ENCODE measurements around the gene NCL. TPM values are rescaled to one million over a fixed set of nuclear protein-coding genes. Genes with fewer than 3 reads are reported as not detected.

Gene NCL
- total and polyA plus RNA-seq, 2 of the 4 experiments (the other 2 are of a cell fraction) = 267 to 289 TPM

DNA sequence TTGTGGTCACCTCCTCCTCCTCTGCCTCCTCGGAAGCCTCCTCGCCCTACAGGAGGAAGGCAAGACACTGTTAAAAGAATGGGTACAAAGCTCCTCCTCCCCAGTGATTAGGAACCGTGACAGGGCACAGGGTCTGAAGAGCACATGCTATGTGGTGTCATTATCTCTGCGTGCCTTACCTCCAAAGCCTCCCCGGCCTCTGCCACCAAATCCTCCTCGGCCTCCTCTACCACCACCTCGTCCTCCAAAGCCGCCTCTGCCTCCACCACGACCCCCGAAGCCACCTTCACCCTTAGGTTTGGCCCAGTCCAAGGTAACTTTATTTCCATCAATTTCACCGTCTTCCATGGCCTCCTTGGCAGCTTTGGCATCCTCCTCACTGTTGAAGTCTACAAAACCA lies 9.1 kb downstream of the NCL start:
- Histone ChIP-seq H3K4me3 (ENCODE audit: insufficient read depth, low read depth, low read length) (no peak overlapping the region), H3K18ac (ENCODE audit: low read depth, low read length) (no peak overlapping the region), H3K9me3 (ENCODE audit: control insufficient read depth, insufficient read depth, low read length) (no peaks in the 10 kb centered on the region), H3K4me1 (ENCODE audit: control insufficient read depth, insufficient read depth, low read length) (no peaks in the 10 kb centered on the region), H2BK5ac (ENCODE audit: low read depth, low read length, poor library complexity, severe bottlenecking) (no peak overlapping the region), H2AK9ac (replicated peaks; ENCODE audit: low read depth, low read length, poor library complexity) (no peak overlapping the region), H3K56ac (ENCODE audit: extremely low read depth, insufficient read depth, low read length) (no peak overlapping the region), H4K5ac (ENCODE audit: low read depth, low read length) (no peak overlapping the region), H3K36me3 (ENCODE audit: control insufficient read depth, insufficient read depth, low read length) (peaks cover 62% of the 10 kb centered on the region), H4K8ac (ENCODE audit: low read depth in 2 of 2, low read length in 2 of 2) (no peak overlapping the region), H4K20me1 (ENCODE audit: insufficient read depth, low read length) (peaks cover 32% of the 10 kb centered on the region; the same call in 1 of the 2 replicates), H2BK15ac (ENCODE audit: low read depth, low read length) (no peak overlapping the region), H3K27ac (ENCODE audit: insufficient read depth, low read length) (no peak overlapping the region), H3K79me1 (ENCODE audit: low read depth in 1 of 2, low read length in 2 of 2) (peaks cover 17 to 29% of the 10 kb centered on the region in 2 experiments), H3K4ac (ENCODE audit: low read depth, low read length) (no peak overlapping the region), H3K14ac (replicated peaks; ENCODE audit: low read depth, low read length) (no peak overlapping the region), H2BK120ac (ENCODE audit: low read depth, low read length) (no peak overlapping the region), H3K9ac (ENCODE audit: low read depth, low read length) (no peak overlapping the region), H2AK5ac (ENCODE audit: low read depth, low read length) (no peak overlapping the region), H3K9me1 (ENCODE audit: insufficient read depth, low read length) (no peaks in the 10 kb centered on the region), H2AFZ (replicated peaks; ENCODE audit: low read length, poor library complexity) (no peak overlapping the region), H2BK20ac (ENCODE audit: low read depth, low read length) (no peak overlapping the region), H3K27me3 (ENCODE audit: control insufficient read depth, insufficient read depth, low read length) (no peaks in the 10 kb centered on the region), H3K4me2 (ENCODE audit: low read depth, low read length) (no peak overlapping the region), H4K91ac (ENCODE audit: insufficient read depth, low read depth, low read length) (no peak overlapping the region), H3K23ac (ENCODE audit: low read depth, low read length) (no peak overlapping the region)
- no peak for DNase-seq
- POLR2A ChIA-PET (ENCODE audit: unreplicated experiment) = no interaction called here
- dilution Hi-C loops (cut with HindIII; ENCODE audit: low sequenced_read_pairs, unreplicated experiment) (no loop called here), intact Hi-C loops (cut with micrococcal nuclease) (loop anchor here (10.0 kb wide), 1 partner anchor 550 kb away; no protein-coding TSS in a partner anchor), in situ Hi-C loops (cut with MboI; ENCODE audit: low sequenced_read_pairs) (loop anchor here (10.0 kb wide), 1 partner anchor 350 kb away; no protein-coding TSS in a partner anchor)
- BruUV-seq (replicated peaks) = no TSS peak
- WGBS, 2 experiments (ENCODE audit: extremely low coverage in 2 of 2, insufficient read length in 1 of 2) = 98% methylated on average over 7 of the region's 11 CpGs; no CpG with 5 or more reads in 1 of the 2 experiments
- ATAC-seq (ENCODE audit: low read depth) = no peak
- CTCF ChIA-PET = interaction anchor here (0.7 to 1.1 kb wide), 2 partner anchors 12 to 111 kb away, joined by 3 read pairs; no protein-coding TSS in a partner anchor
- no peak for TF ChIP-seq SMC3 (IDR thresholded peaks at IDR 0.05; ENCODE audit: low read depth, low read length)
- TF ChIP-seq, protein P1, sequence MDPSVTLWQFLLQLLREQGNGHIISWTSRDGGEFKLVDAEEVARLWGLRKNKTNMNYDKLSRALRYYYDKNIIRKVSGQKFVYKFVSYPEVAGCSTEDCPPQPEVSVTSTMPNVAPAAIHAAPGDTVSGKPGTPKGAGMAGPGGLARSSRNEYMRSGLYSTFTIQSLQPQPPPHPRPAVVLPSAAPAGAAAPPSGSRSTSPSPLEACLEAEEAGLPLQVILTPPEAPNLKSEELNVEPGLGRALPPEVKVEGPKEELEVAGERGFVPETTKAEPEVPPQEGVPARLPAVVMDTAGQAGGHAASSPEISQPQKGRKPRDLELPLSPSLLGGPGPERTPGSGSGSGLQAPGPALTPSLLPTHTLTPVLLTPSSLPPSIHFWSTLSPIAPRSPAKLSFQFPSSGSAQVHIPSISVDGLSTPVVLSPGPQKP (IDR thresholded peaks at IDR 0.05; ENCODE audit: borderline replicate concordance, low read depth, low read length) = no peak
- TF ChIP-seq POLR2A (IDR thresholded peaks at IDR 0.05; ENCODE audit: low read depth, low read length) = no peak
- TF ChIP-seq MXI1 (IDR thresholded peaks at IDR 0.05; ENCODE audit: borderline replicate concordance, low read depth, low read length) = no peak
- TF ChIP-seq, protein P2, sequence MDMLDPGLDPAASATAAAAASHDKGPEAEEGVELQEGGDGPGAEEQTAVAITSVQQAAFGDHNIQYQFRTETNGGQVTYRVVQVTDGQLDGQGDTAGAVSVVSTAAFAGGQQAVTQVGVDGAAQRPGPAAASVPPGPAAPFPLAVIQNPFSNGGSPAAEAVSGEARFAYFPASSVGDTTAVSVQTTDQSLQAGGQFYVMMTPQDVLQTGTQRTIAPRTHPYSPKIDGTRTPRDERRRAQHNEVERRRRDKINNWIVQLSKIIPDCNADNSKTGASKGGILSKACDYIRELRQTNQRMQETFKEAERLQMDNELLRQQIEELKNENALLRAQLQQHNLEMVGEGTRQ (IDR thresholded peaks at IDR 0.05; ENCODE audit: low read depth, low read length) = no peak
- no peak for TF ChIP-seq BHLHE40 (IDR thresholded peaks at IDR 0.05; ENCODE audit: low read depth, low read length)
- TF ChIP-seq NFE2L2 (IDR thresholded peaks at IDR 0.05; ENCODE audit: low read depth, low read length) = no peak
- TF ChIP-seq RFX5 (IDR thresholded peaks at IDR 0.05; ENCODE audit: low read depth, low read length) = no peak
- no peak for TF ChIP-seq MAZ (IDR thresholded peaks at IDR 0.05; ENCODE audit: borderline replicate concordance, low read depth, low read length)
- TF ChIP-seq, protein P3, sequence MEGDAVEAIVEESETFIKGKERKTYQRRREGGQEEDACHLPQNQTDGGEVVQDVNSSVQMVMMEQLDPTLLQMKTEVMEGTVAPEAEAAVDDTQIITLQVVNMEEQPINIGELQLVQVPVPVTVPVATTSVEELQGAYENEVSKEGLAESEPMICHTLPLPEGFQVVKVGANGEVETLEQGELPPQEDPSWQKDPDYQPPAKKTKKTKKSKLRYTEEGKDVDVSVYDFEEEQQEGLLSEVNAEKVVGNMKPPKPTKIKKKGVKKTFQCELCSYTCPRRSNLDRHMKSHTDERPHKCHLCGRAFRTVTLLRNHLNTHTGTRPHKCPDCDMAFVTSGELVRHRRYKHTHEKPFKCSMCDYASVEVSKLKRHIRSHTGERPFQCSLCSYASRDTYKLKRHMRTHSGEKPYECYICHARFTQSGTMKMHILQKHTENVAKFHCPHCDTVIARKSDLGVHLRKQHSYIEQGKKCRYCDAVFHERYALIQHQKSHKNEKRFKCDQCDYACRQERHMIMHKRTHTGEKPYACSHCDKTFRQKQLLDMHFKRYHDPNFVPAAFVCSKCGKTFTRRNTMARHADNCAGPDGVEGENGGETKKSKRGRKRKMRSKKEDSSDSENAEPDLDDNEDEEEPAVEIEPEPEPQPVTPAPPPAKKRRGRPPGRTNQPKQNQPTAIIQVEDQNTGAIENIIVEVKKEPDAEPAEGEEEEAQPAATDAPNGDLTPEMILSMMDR (conservative IDR thresholded peaks at IDR 0.05; ENCODE audit: low read depth, low read length) = no peak
